Measurements from ENCODE around the gene BCL3. TPM values are rescaled to one million over a fixed set of nuclear protein-coding genes. Genes with fewer than 3 reads are reported as not detected.

The BCL3 gene
- total RNA-seq, 2 donors from 2014 or later = 76.4 to 99.5 TPM

GRCh38 chr19:44723952-44724319 is 24.6 kb upstream of the BCL3 start:
- Histone ChIP-seq H3K4me1 (peaks cover 10% of the 10 kb centered on the region), H3K9ac (ENCODE audit: low read depth in 2 of 2, low read length in 2 of 2) (peak overlapping the region; percentile 60 to 86), H3K4me3 (peak overlapping the region; percentile 34)

GRCh38 chr19:44725251-44725650 is 23.3 kb upstream of the BCL3 start:
- TF ChIP-seq CTCF (IDR thresholded peaks at IDR 0.05) = no peak
- no peaks in the 10 kb centered on the region for H3K9me3 ChIP-seq
- H3K4me1 ChIP-seq = peaks cover 4% of the 10 kb centered on the region
- H3K27me3 ChIP-seq = no peaks in the 10 kb centered on the region
- peak overlapping the region; percentile 67 for H3K27ac ChIP-seq
- peak overlapping the region in 1 of 2 donors; percentile 89 for H3K9ac ChIP-seq (ENCODE audit: low read depth in 2 of 2, low read length in 2 of 2)
- intact Hi-C loops (cut with DNase I) = no loop called here
- H3K4me3 ChIP-seq = peak overlapping the region; percentile 34
- H3K36me3 ChIP-seq = no peaks in the 10 kb centered on the region
- DNase-seq = peak; percentile 94

More at GRCh38 chr19:44723952-44724319, 24.6 kb upstream of the BCL3 start:
- Histone ChIP-seq H3K9me3 (no peaks in the 10 kb centered on the region), H3K27me3 (no peaks in the 10 kb centered on the region), H3K36me3 (no peaks in the 10 kb centered on the region), H3K27ac (peak overlapping the region; percentile 89)
- intact Hi-C loops (cut with DNase I) = loop anchor here (5.0 kb wide), 1 partner anchor 37 kb away; no protein-coding TSS in a partner anchor
- peak; percentile 92 for DNase-seq
- TF ChIP-seq CTCF (IDR thresholded peaks at IDR 0.05) = peak; percentile 95

- no peak for TF ChIP-seq CTCF (IDR thresholded peaks at IDR 0.05)
- intact Hi-C loops (cut with DNase I) = no loop called here
- Histone ChIP-seq H3K36me3 (no peaks in the 10 kb centered on the region), H3K27ac (peak overlapping the region; percentile 67), H3K4me1 (peaks cover 4% of the 10 kb centered on the region), H3K9ac (ENCODE audit: low read depth in 2 of 2, low read length in 2 of 2) (peak overlapping the region in 1 of 2 donors; percentile 89), H3K4me3 (peak overlapping the region; percentile 12), H3K27me3 (no peaks in the 10 kb centered on the region), H3K9me3 (no peaks in the 10 kb centered on the region)
- DNase-seq = peak; percentile 82
Measured at GRCh38 chr19:44725684-44726083, 22.8 kb upstream of the BCL3 start.

- H3K27ac ChIP-seq = peak overlapping the region; percentile 67
- TF ChIP-seq CTCF (IDR thresholded peaks at IDR 0.05) = no peak
- DNase-seq = peak; percentile 31
- H3K36me3 ChIP-seq = no peaks in the 10 kb centered on the region
- peaks cover 4% of the 10 kb centered on the region for H3K4me1 ChIP-seq
- peak overlapping the region in 1 of 2 donors; percentile 89 for H3K9ac ChIP-seq (ENCODE audit: low read depth in 2 of 2, low read length in 2 of 2)
- intact Hi-C loops (cut with DNase I) = no loop called here
- no peaks in the 10 kb centered on the region for H3K9me3 ChIP-seq
- no peak overlapping the region for H3K4me3 ChIP-seq
- no peaks in the 10 kb centered on the region for H3K27me3 ChIP-seq
Measured at GRCh38 chr19:44726465-44726864, 22.0 kb upstream of the BCL3 start.

- no peak for TF ChIP-seq CTCF (IDR thresholded peaks at IDR 0.05)
Measured at GRCh38 chr19:44728178-44728577, 20.3 kb upstream of the BCL3 start.

More at GRCh38 chr19:44728178-44728577, 20.3 kb upstream of the BCL3 start:
- intact Hi-C loops (cut with DNase I) = no loop called here
- Histone ChIP-seq H3K9ac (ENCODE audit: low read depth in 2 of 2, low read length in 2 of 2) (peak overlapping the region in 1 of 2 donors; percentile 34), H3K27me3 (no peaks in the 10 kb centered on the region), H3K9me3 (no peaks in the 10 kb centered on the region), H3K36me3 (no peaks in the 10 kb centered on the region), H3K4me1 (peaks cover 4% of the 10 kb centered on the region), H3K27ac (no peak overlapping the region), H3K4me3 (no peak overlapping the region)
- no peak for DNase-seq
